Endothelial cell of umbilical vein (primary cell): ENCODE results near the gene ATP5ME.

Experiments used
- CTCF ChIP-seq, 2 donors: IDR thresholded peaks; 1 replicate in 1 of 2; 2 replicates in 1 of 2; pipeline ENCODE4 v1.5.1; 2011; ENCODE audit warnings: low read length in 2 of 2, mild to moderate bottlenecking in 2 of 2, moderate library complexity in 2 of 2, control low read depth in 1 of 2, inconsistent platforms in 1 of 2, low read depth in 1 of 2; ENCODE audit not compliant: insufficient read depth in 1 of 2; ENCODE audit errors: extremely low read depth in 1 of 2
- EZH2 ChIP-seq: IDR thresholded peaks from 2 replicates; pipeline ENCODE4 v1.6.1; 2012; ENCODE audit warnings: borderline replicate concordance, low read depth, mild to moderate bottlenecking, moderate library complexity, low read length, inconsistent platforms; ENCODE audit not compliant: severe bottlenecking
- FOS ChIP-seq: IDR thresholded peaks from 2 replicates; pipeline ENCODE4 v1.6.1; 2011; ENCODE audit warnings: mild to moderate bottlenecking, low read length, moderate library complexity, borderline replicate concordance; ENCODE audit not compliant: insufficient read depth
- JUN ChIP-seq: IDR thresholded peaks from 2 replicates; pipeline ENCODE4 v1.6.1; 2011; ENCODE audit warnings: borderline replicate concordance, low read depth; ENCODE audit not compliant: insufficient read length, insufficient read depth
- MAX ChIP-seq: IDR thresholded peaks from 2 replicates; pipeline ENCODE4 v1.6.1; 2011; ENCODE audit not compliant: insufficient read depth, insufficient read length
- POLR2A ChIP-seq: IDR thresholded peaks from 2 replicates; pipeline ENCODE4 v1.6.1; 2012; ENCODE audit warnings: low read depth, mild to moderate bottlenecking, control low read depth, low read length
- POLR2AphosphoS5 ChIP-seq: IDR thresholded peaks from 2 replicates; pipeline ENCODE4 v1.6.1; 2012; ENCODE audit warnings: low read depth, mild to moderate bottlenecking, control low read depth, low read length, moderate library complexity; ENCODE audit not compliant: insufficient read depth

- TF ChIP-seq CTCF (IDR thresholded peaks at IDR 0.05; ENCODE audit: extremely low read depth in 1 of 2, insufficient read depth in 1 of 2, low read depth in 1 of 2, low read length in 2 of 2) = no peak
- no peak for TF ChIP-seq POLR2A
- no peak for TF ChIP-seq MAX
- TF ChIP-seq FOS = no peak
- TF ChIP-seq JUN = no peak
- no peak for TF ChIP-seq EZH2
- TF ChIP-seq POLR2AphosphoS5 = no peak
Observed at GRCh38 chr4:634599-634985, 39.5 kb downstream of the ATP5ME start.
